Prostate gland (tissue), 2 donors: ENCODE measurements around the gene MAGEB4.

Experiments used
- POLR2A ChIP-seq: fragments of 450-650 bp; IDR thresholded peaks from one replicate; pipeline ENCODE4 v1.6.1; 2016; ENCODE audit warnings: antibody characterized with exemption, mild to moderate bottlenecking
- TF ChIP-seq, protein P1 (sequence below), 4 experiments: fragments of 200-600 bp in 2 of 4; fragments of 450-650 bp in 2 of 4; sonication (generic) in 2 of 4; IDR thresholded peaks; 1 replicate in 3 of 4; 2 replicates in 1 of 4; pipeline ENCODE4 v1.5.1; 2016 to 2019; ENCODE audit warnings: antibody characterized with exemption in 4 of 4, mild to moderate bottlenecking in 2 of 4, moderate library complexity in 2 of 4

- no peak for TF ChIP-seq POLR2A
- TF ChIP-seq, protein P1, sequence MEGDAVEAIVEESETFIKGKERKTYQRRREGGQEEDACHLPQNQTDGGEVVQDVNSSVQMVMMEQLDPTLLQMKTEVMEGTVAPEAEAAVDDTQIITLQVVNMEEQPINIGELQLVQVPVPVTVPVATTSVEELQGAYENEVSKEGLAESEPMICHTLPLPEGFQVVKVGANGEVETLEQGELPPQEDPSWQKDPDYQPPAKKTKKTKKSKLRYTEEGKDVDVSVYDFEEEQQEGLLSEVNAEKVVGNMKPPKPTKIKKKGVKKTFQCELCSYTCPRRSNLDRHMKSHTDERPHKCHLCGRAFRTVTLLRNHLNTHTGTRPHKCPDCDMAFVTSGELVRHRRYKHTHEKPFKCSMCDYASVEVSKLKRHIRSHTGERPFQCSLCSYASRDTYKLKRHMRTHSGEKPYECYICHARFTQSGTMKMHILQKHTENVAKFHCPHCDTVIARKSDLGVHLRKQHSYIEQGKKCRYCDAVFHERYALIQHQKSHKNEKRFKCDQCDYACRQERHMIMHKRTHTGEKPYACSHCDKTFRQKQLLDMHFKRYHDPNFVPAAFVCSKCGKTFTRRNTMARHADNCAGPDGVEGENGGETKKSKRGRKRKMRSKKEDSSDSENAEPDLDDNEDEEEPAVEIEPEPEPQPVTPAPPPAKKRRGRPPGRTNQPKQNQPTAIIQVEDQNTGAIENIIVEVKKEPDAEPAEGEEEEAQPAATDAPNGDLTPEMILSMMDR (IDR thresholded peaks at IDR 0.05): no peak
Measured at GRCh38 chrX:30219372-30219771, 22.4 kb upstream of the MAGEB4 start.
